Fibroblast of lung (primary cell): Measurements from ENCODE around the gene MAP3K2.

Source experiments
- CTCF ChIP-seq, 2 donors: IDR thresholded peaks in 1 of 2; conservative IDR thresholded peaks in 1 of 2; 1 replicate in 1 of 2; 2 replicates in 1 of 2; pipeline ENCODE4 v1.5.1; 2011 to 2012; ENCODE audit warnings: low read length in 2 of 2, control low read depth in 1 of 2, inconsistent platforms in 1 of 2, low read depth in 1 of 2, mild to moderate bottlenecking in 1 of 2
- EZH2 ChIP-seq: IDR thresholded peaks from 2 replicates; pipeline ENCODE4 v1.5.1; 2012; ENCODE audit warnings: low read length, control low read depth, mild to moderate bottlenecking; ENCODE audit errors: missing control alignments

- TF ChIP-seq CTCF (conservative IDR thresholded peaks at IDR 0.05 in 1 of 2, IDR thresholded peaks at IDR 0.05 in 1 of 2; ENCODE audit: low read depth in 1 of 2, low read length in 2 of 2), result no peak
- no peak for TF ChIP-seq EZH2
Measured at GRCh38 chr2:127330753-127331152, 57.0 kb downstream of the MAP3K2 start.
